Heart left ventricle (tissue), 16 donors: ENCODE data around the gene VAT1L. TPM values are rescaled to one million over a fixed set of nuclear protein-coding genes. Genes with fewer than 3 reads are reported as not detected.

Source experiments
- ATAC-seq, 4 donors: fragments of 200-7000 bp; cut with Tn5 transposase; one replicate each; pipeline ENCODE4 v1.9.1; 2020 to 2022; ENCODE audit warnings: moderate library complexity in 4 of 4, mild to moderate bottlenecking in 3 of 4, moderate number of reproducible peaks in 1 of 4
- DNase-seq, 5 donors: peaks; one replicate each; pipeline ENCODE4 v3.0.0-alpha.2; 2020
- H3K27ac ChIP-seq, 12 donors: fragments of 200-600 bp; sonication (generic) in 4 of 12; one replicate each; pipeline versions ENCODE4 v1.5.0 to v1.8.0; 2016 to 2022; ENCODE audit warnings: mild to moderate bottlenecking in 2 of 12
- H3K27me3 ChIP-seq, 9 donors: fragments of 200-600 bp; sonication (generic) in 2 of 9; one replicate each; pipeline versions ENCODE4 v1.5.1 to v1.8.0; 2016 to 2022; ENCODE audit warnings: mild to moderate bottlenecking in 3 of 9
- H3K36me3 ChIP-seq, 9 donors: fragments of 200-600 bp; sonication (generic) in 2 of 9; one replicate each; pipeline versions ENCODE4 v1.5.0 to v1.8.0; 2018 to 2022; ENCODE audit warnings: mild to moderate bottlenecking in 2 of 9
- H3K4me1 ChIP-seq, 12 donors: fragments of 200-600 bp; sonication (generic) in 4 of 12; one replicate each; pipeline versions ENCODE4 v1.5.0 to v1.8.0; 2016 to 2022; ENCODE audit warnings: mild to moderate bottlenecking in 3 of 12
- H3K4me3 ChIP-seq, 12 donors: fragments of 200-600 bp; sonication (generic) in 4 of 12; one replicate each; pipeline versions ENCODE4 v1.5.0 to v1.8.0; 2017 to 2022; ENCODE audit warnings: mild to moderate bottlenecking in 9 of 12, moderate library complexity in 4 of 12
- H3K9me3 ChIP-seq, 12 donors: fragments of 200-600 bp; sonication (generic) in 4 of 12; one replicate each; pipeline versions ENCODE4 v1.5.0 to v1.8.0; 2016 to 2022; ENCODE audit warnings: mild to moderate bottlenecking in 1 of 12
- CTCF ChIP-seq, 12 donors: fragments of 200-600 bp; sonication (generic) in 4 of 12; IDR thresholded peaks; one replicate each; pipeline versions ENCODE4 v1.5.0 to v1.8.0; 2018 to 2022; ENCODE audit warnings: antibody characterized with exemption in 12 of 12, mild to moderate bottlenecking in 5 of 12
- POLR2A ChIP-seq, 2 donors: fragments of 450-650 bp; IDR thresholded peaks; one replicate each; pipeline ENCODE4 v1.6.1; 2017; ENCODE audit warnings: antibody characterized with exemption in 2 of 2, mild to moderate bottlenecking in 2 of 2, moderate library complexity in 2 of 2
- WGBS, 4 donors: extraction: QIAGEN DNeasy Blood & Tissue Kit in 2 of 4; methylation state at CpG; one replicate each; pipeline versions ENCODE4 v1.1.5 to v1.1.7; 2013 to 2018; 5-methylcytosine and 5-hydroxymethylcytosine counted together
- intact Hi-C, 10 donors: fragments of 100-400 bp; cut with DNase I; formaldehyde crosslinking; loops; one replicate each; pipeline versions ENCODE4 v1.11.1 to v1.14.2; 2022
- polyA plus RNA-seq, 2 donors: library from polyadenylated mRNA; stranded (reverse); fragments of 200-250 nt; gene quantifications; one replicate each; pipeline ENCODE4 v1.2.3, GENCODE V29; 2013
- total RNA-seq, 9 donors: library from RNA; depleted of rRNA in 2 of 9; stranded (reverse); fragments of >200 nt in 2 of 9; fragmentation: NEBNext Ultra II Directional in 3 of 9; extraction: Animal tissue kit (Norgen Biotek cat#: 25700) in 3 of 9; gene quantifications; one replicate each; pipeline versions ENCODE4 v1.1.0 to v1.2.4, GENCODE V29; 2016 to 2023
- donor health status: ischemic (EF 13 %, LVEDD 7.1; RV severe dilation, severe dysfunction).
- donor health status: healthy with polysubstance abuse.
- donor health status: DM: no; HTN: yes; CAD: no.
- donor health status: DM: no; HTN: no; CAD: no.
- donor health status: ischemic (EF 25% LVEDD 6.9; RV normal size, moderate dysfunction).
- donor health status: ischemic (EF 25% LVEDD 5.7; RV mildly dilated, moderate dysfunction).
- donor health status: healthy.
- donor health status: DM: yes; HTN: yes; CAD: no.
- donor health status: ischemic (EF 35%, LVEDD 5.7; RV mildly dilated, moderate dysfunction).
- donor health status: nonischemic (EF 11% LVEDD 7.7; RV severe dilation, severe dysfunction).
- donor health status: DM: yes; HTN: yes; CAD: no.
- donor health status: PGD.
- donor health status: ischemic (EF 29% LVEDD 5.4; RV normal size, mild dysfunction).
- donor health status: nonischemic (EF 23%, LVEDD 6.1; RV moderate dilation, normal function).

The VAT1L gene
- total and polyA plus RNA-seq, 11 donors = 0.32 to 57.5 (median 11.0) TPM

DNA sequence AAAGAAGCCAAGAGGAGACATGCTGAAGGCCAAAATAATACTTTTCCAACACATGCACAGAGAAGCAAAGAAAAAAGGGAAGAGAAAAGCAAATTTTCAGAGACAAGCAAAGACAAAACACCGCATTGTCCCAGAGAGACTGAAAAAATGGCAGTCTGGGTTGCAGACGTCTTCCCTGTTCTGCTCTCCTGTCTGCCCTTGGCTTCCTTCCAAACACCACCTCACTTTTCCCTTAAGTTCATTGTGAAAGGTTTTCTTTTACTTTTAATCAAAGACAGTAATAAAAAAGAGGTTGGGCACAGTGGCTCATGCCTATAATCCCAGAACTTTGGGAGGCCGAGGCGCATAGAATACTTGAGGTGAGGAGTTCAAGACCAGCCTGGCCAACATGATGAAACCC lies 21.2 kb upstream of the VAT1L start:
- DNase-seq (no peak), ATAC-seq (no peak)
- WGBS, 4 donors = 60 to 77% (median 65%) methylated on average over 4 of the region's 4 CpGs
- Histone ChIP-seq H3K4me3 (no peak overlapping the region), H3K27ac (no peak overlapping the region), H3K9me3 (no peaks in the 10 kb centered on the region), H3K27me3 (no peaks in the 10 kb centered on the region), H3K36me3 (no peaks in the 10 kb centered on the region), H3K4me1 (peaks cover 0 to 7% (median 0%) of the 10 kb centered on the region in 12 donors)
- TF ChIP-seq POLR2A (IDR thresholded peaks at IDR 0.05) = no peak
- no peak for TF ChIP-seq CTCF (IDR thresholded peaks at IDR 0.05)
- intact Hi-C loops = no loop called here

GRCh38 chr16:77767826-77768225 lies 20.5 kb upstream of the VAT1L start:
- 55 to 66% (median 57%) methylated on average over 3 of the region's 3 CpGs for WGBS, 4 donors
- H3K9me3 ChIP-seq = no peaks in the 10 kb centered on the region
- H3K27me3 ChIP-seq = no peaks in the 10 kb centered on the region

GRCh38 chr16:77775911-77776909 lies 12.2 kb upstream of the VAT1L start:
- intact Hi-C loops = no loop called here
- no peak overlapping the region for H3K4me3 ChIP-seq
- H3K27ac ChIP-seq = no peak overlapping the region
- no peak for DNase-seq
- ATAC-seq = no peak
- WGBS, 4 donors = 78 to 87% (median 82%) methylated on average over 6 of the region's 6 CpGs
- H3K9me3 ChIP-seq = no peaks in the 10 kb centered on the region
- H3K36me3 ChIP-seq = no peaks in the 10 kb centered on the region
- H3K27me3 ChIP-seq = no peaks in the 10 kb centered on the region
- no peaks in the 10 kb centered on the region for H3K4me1 ChIP-seq
- TF ChIP-seq CTCF (IDR thresholded peaks at IDR 0.05) (no peak), POLR2A (IDR thresholded peaks at IDR 0.05) (no peak)

More at GRCh38 chr16:77767826-77768225, 20.5 kb upstream of the VAT1L start:
- TF ChIP-seq POLR2A (IDR thresholded peaks at IDR 0.05) (no peak), CTCF (IDR thresholded peaks at IDR 0.05) (no peak)
- Histone ChIP-seq H3K4me1 (peaks cover 0 to 7% (median 0%) of the 10 kb centered on the region in 12 donors), H3K27ac (no peak overlapping the region), H3K36me3 (no peaks in the 10 kb centered on the region), H3K4me3 (no peak overlapping the region)
- ATAC-seq = no peak
- no peak for DNase-seq
- intact Hi-C loops = no loop called here

DNA sequence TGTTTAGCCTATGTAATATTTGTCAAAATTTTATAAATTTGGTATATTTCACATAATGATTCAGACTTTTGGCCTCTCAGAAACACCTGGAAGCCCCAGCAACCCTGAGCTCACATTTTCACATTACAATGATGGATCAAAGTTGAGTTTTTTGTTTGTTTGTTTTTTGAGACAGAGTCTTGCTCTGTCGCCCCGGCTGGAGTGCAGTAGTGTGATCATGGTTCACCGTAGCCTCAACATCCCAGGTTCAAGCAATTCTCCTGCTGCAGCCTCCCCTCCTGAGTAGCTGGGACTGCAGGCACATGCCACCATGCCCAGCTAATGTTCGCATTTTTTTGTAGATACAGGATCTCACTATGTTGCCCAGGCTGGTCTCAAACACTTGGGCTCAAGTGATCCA lies 10.6 kb upstream of the VAT1L start:
- WGBS, 4 donors = 90 to 97% (median 96%) methylated on average over 4 of the region's 4 CpGs

More for the DNA sequence above, 10.6 kb upstream of the VAT1L start:
- Histone ChIP-seq H3K9me3 (no peaks in the 10 kb centered on the region), H3K27me3 (no peaks in the 10 kb centered on the region), H3K36me3 (no peaks in the 10 kb centered on the region), H3K27ac (no peak overlapping the region), H3K4me3 (no peak overlapping the region), H3K4me1 (no peaks in the 10 kb centered on the region)
- ATAC-seq (no peak), DNase-seq (no peak)
- intact Hi-C loops = no loop called here
- TF ChIP-seq POLR2A (IDR thresholded peaks at IDR 0.05) (no peak), CTCF (IDR thresholded peaks at IDR 0.05) (no peak)
